Ishikawa (cell line): ENCODE measurements around the gene MYH7.

ENCODE experiments used
- CEBPB ChIP-seq: IDR thresholded peaks from 2 replicates; pipeline ENCODE4 v1.6.1; 2012
- CREB1 ChIP-seq: IDR thresholded peaks from 2 replicates; pipeline ENCODE4 v1.6.1; 2012; ENCODE audit warnings: low read depth
- EGR1 ChIP-seq: IDR thresholded peaks from 2 replicates; pipeline ENCODE4 v1.6.1; 2012
- EP300 ChIP-seq: IDR thresholded peaks from 2 replicates; pipeline ENCODE4 v1.6.1; 2012; ENCODE audit warnings: borderline replicate concordance
- FOXM1 ChIP-seq: IDR thresholded peaks from 2 replicates; pipeline ENCODE4 v1.6.1; 2012; ENCODE audit warnings: low read depth, borderline replicate concordance
- MAX ChIP-seq: IDR thresholded peaks from 2 replicates; pipeline ENCODE4 v1.6.1; 2012
- NFIC ChIP-seq: IDR thresholded peaks from 2 replicates; pipeline ENCODE4 v1.6.1; 2012
- RAD21 ChIP-seq: IDR thresholded peaks from 2 replicates; pipeline ENCODE4 v1.6.1; 2012; ENCODE audit warnings: low read depth
- TAF1 ChIP-seq: IDR thresholded peaks from 2 replicates; pipeline ENCODE4 v1.6.1; 2012; ENCODE audit warnings: low read depth, mild to moderate bottlenecking
- TCF12 ChIP-seq: IDR thresholded peaks from 2 replicates; pipeline ENCODE4 v1.6.1; 2012; ENCODE audit warnings: low read depth
- TEAD4 ChIP-seq: IDR thresholded peaks from 2 replicates; pipeline ENCODE4 v1.6.1; 2012
- YY1 ChIP-seq: IDR thresholded peaks from 2 replicates; pipeline ENCODE4 v1.6.1; 2012; ENCODE audit warnings: low read depth
- ZBTB7A ChIP-seq: IDR thresholded peaks from 2 replicates; pipeline ENCODE4 v1.6.1; 2012; ENCODE audit warnings: low read depth
- TF ChIP-seq, protein P1 (sequence below): IDR thresholded peaks from 2 replicates; pipeline ENCODE4 v1.6.1; 2012
- TF ChIP-seq, protein P2 (sequence below): IDR thresholded peaks from 2 replicates; pipeline ENCODE4 v1.6.1; 2012; ENCODE audit warnings: low read depth, mild to moderate bottlenecking

Gene MYH7

DNA sequence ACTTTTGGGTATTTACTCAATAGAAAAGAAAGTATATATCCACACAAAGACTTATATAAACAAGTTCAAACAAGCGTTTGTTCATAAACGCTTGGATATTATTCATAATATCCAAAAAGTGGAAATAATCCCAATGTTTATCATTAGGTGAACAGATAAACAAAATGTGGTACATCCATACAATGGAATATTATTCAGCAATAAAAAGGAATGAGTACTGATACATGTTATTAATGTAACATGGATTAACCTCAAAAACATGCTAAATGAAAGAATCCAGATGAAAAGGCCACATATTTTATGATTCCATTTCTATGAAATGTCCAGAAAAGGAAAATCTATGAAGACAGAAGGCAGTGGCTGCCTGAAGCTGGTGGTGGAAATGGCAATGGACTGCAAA is 16.8 kb upstream of the MYH7 start:
- TF ChIP-seq FOXM1 (no peak), CEBPB (no peak), TEAD4 (no peak), MAX (no peak), RAD21 (no peak), CREB1 (no peak), YY1 (no peak), EP300 (no peak), NFIC (no peak), TAF1 (no peak), EGR1 (no peak), TCF12 (no peak), ZBTB7A (no peak)
- TF ChIP-seq, protein P1, sequence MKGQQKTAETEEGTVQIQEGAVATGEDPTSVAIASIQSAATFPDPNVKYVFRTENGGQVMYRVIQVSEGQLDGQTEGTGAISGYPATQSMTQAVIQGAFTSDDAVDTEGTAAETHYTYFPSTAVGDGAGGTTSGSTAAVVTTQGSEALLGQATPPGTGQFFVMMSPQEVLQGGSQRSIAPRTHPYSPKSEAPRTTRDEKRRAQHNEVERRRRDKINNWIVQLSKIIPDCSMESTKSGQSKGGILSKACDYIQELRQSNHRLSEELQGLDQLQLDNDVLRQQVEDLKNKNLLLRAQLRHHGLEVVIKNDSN: no peak
- TF ChIP-seq, protein P2, sequence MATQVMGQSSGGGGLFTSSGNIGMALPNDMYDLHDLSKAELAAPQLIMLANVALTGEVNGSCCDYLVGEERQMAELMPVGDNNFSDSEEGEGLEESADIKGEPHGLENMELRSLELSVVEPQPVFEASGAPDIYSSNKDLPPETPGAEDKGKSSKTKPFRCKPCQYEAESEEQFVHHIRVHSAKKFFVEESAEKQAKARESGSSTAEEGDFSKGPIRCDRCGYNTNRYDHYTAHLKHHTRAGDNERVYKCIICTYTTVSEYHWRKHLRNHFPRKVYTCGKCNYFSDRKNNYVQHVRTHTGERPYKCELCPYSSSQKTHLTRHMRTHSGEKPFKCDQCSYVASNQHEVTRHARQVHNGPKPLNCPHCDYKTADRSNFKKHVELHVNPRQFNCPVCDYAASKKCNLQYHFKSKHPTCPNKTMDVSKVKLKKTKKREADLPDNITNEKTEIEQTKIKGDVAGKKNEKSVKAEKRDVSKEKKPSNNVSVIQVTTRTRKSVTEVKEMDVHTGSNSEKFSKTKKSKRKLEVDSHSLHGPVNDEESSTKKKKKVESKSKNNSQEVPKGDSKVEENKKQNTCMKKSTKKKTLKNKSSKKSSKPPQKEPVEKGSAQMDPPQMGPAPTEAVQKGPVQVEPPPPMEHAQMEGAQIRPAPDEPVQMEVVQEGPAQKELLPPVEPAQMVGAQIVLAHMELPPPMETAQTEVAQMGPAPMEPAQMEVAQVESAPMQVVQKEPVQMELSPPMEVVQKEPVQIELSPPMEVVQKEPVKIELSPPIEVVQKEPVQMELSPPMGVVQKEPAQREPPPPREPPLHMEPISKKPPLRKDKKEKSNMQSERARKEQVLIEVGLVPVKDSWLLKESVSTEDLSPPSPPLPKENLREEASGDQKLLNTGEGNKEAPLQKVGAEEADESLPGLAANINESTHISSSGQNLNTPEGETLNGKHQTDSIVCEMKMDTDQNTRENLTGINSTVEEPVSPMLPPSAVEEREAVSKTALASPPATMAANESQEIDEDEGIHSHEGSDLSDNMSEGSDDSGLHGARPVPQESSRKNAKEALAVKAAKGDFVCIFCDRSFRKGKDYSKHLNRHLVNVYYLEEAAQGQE: no peak

- TF ChIP-seq CEBPB (peak; percentile 11; the same call in 1 of the 2 replicates), CREB1 (no peak)
Measured at GRCh38 chr14:23450379-23450778, 14.9 kb upstream of the MYH7 start.

DNA sequence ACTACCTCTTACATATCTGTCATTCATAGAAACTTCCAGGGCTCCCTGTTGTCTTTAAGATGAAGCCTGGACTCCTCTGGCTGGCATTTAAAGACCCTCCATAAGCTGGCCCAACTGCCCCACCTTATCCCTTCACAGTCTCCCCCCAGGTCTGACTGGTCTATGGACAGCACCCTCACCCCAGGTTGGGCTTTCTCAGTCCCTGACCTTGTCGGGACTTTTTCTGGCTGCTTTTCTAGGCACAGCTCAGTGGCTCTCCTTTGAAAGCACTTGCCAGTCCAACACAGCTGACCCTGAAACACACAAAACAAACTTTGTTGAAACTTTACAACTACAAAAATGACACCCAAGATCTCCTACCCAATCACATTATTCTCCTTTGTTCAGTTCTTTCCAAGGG is 13.9 kb upstream of the MYH7 start:
- TF ChIP-seq NFIC: no peak
- TF ChIP-seq RAD21: no peak
- TF ChIP-seq, protein P2: no peak
- no peak for TF ChIP-seq CEBPB
- no peak for TF ChIP-seq CREB1
- TF ChIP-seq EGR1: no peak
- no peak for TF ChIP-seq YY1
- no peak for TF ChIP-seq MAX
- TF ChIP-seq EP300: no peak
- no peak for TF ChIP-seq TAF1
- TF ChIP-seq, protein P1: no peak
- no peak for TF ChIP-seq ZBTB7A

- TF ChIP-seq TAF1: no peak
- no peak for TF ChIP-seq RAD21
- TF ChIP-seq EP300: no peak
- TF ChIP-seq YY1: no peak
- no peak for TF ChIP-seq MAX
- TF ChIP-seq TCF12: no peak
- TF ChIP-seq, protein P2: no peak
Measured at GRCh38 chr14:23447361-23448350, 12.2 kb upstream of the MYH7 start.
